MCF 10A (cell line): ENCODE data around the gene OLIG2. TPM values are rescaled to one million over a fixed set of nuclear protein-coding genes. Genes with fewer than 3 reads are reported as not detected.

Experiments
- BruUV-seq: library from RNA; stranded (reverse); fragments of 400-500 nt; replicated peaks from 2 replicates; lab custom pipeline; 2021; lab: Mats Ljungman, UMichigan
- CTCF ChIA-PET: fragments of 300-600 bp; sonication (Branson Sonifier 250); formaldehyde crosslinking; extraction: SDS; loops from one replicate; lab custom pipeline; 2021; ENCODE audit warnings: antibody characterized with exemption, inconsistent platforms; lab: Yijun Ruan, JAX
- POLR2A ChIA-PET: fragments of 300-600, 350-650 bp; sonication (Branson Sonifier 250); formaldehyde crosslinking; extraction: SDS; loops from one replicate; lab custom pipeline; 2020; ENCODE audit warnings: antibody characterized with exemption, inconsistent platforms; lab: Yijun Ruan, JAX
- DNase-seq: peaks from one replicate; pipeline ENCODE4 v3.0.0-alpha.2; 2018; ENCODE audit not compliant: unreplicated experiment
- H3K27ac Mint-ChIP-seq: one replicate; pipeline ENCODE4 v1.8.0; 2022; ENCODE audit warnings: mild to moderate bottlenecking, low read depth, mixed read lengths; ENCODE audit not compliant: unreplicated experiment
- H3K27me3 Mint-ChIP-seq: one replicate; pipeline ENCODE4 v1.8.0; 2022; ENCODE audit warnings: mixed read lengths; ENCODE audit not compliant: insufficient read depth, unreplicated experiment
- H3K36me3 Mint-ChIP-seq: one replicate; pipeline ENCODE4 v1.8.0; 2022; ENCODE audit warnings: mild to moderate bottlenecking, moderate library complexity, mixed read lengths; ENCODE audit not compliant: insufficient read depth, unreplicated experiment
- H3K4me1 Mint-ChIP-seq: one replicate; pipeline ENCODE4 v1.8.0; 2022; ENCODE audit warnings: mixed read lengths; ENCODE audit not compliant: insufficient read depth, unreplicated experiment
- H3K4me3 Mint-ChIP-seq: one replicate; pipeline ENCODE4 v1.8.0; 2022; ENCODE audit warnings: mild to moderate bottlenecking, moderate library complexity, mixed read lengths; ENCODE audit not compliant: unreplicated experiment
- H3K9me3 Mint-ChIP-seq: one replicate; pipeline ENCODE4 v1.8.0; 2022; ENCODE audit warnings: mixed read lengths; ENCODE audit not compliant: unreplicated experiment
- CTCF ChIP-seq: fragments of 200-600 bp; IDR thresholded peaks from one replicate; pipeline ENCODE4 v1.8.0; 2022; ENCODE audit warnings: antibody characterized with exemption, mild to moderate bottlenecking; ENCODE audit not compliant: unreplicated experiment
- intact Hi-C: fragments of 100-400 bp; cut with micrococcal nuclease; formaldehyde crosslinking; loops from 2 replicates; pipeline ENCODE4 v1.14.1; 2022
- total RNA-seq: library from RNA; stranded (reverse); gene quantifications from 2 replicates; pipeline ENCODE4 v1.2.3, GENCODE V29; 2022

Gene OLIG2
- total RNA-seq, 1 experiment from 2014 or later = not detected

- POLR2A ChIA-PET = interaction anchor here (0.5 to 1.7 kb wide), 5 partner anchors 10 to 60 kb away, joined by 3 to 6 read pairs (median 5); no protein-coding TSS in a partner anchor
- no peak overlapping the region for H3K4me3 Mint-ChIP-seq
- DNase-seq = no peak
- intact Hi-C loops = no loop called here
- peaks cover 25% of the 10 kb centered on the region for H3K4me1 Mint-ChIP-seq
- no TSS peak for BruUV-seq
- no peak for TF ChIP-seq CTCF
- peaks cover 47% of the 10 kb centered on the region for H3K27me3 Mint-ChIP-seq
- no peaks in the 10 kb centered on the region for H3K9me3 Mint-ChIP-seq
- no peaks in the 10 kb centered on the region for H3K36me3 Mint-ChIP-seq
- H3K27ac Mint-ChIP-seq = no peak overlapping the region
- CTCF ChIA-PET = interaction anchor here (1.6 to 2.8 kb wide), 2 partner anchors 68 to 119 kb away, joined by 4 to 10 read pairs; no protein-coding TSS in a partner anchor
These were observed 33.2 kb downstream of the OLIG2 start for GRCh38 chr21:33058957-33059356.

- intact Hi-C loops = no loop called here
- H3K4me1 Mint-ChIP-seq = peaks cover 25% of the 10 kb centered on the region
- peak; percentile 81 for DNase-seq
- ChIA-PET POLR2A (interaction anchor here (0.5 to 1.7 kb wide), 6 partner anchors 10 to 61 kb away, joined by 3 to 6 read pairs (median 4); no protein-coding TSS in a partner anchor), CTCF (interaction anchor here (1.6 to 2.8 kb wide), 2 partner anchors 68 to 119 kb away, joined by 4 to 10 read pairs; no protein-coding TSS in a partner anchor)
- no peaks in the 10 kb centered on the region for H3K36me3 Mint-ChIP-seq
- no peak for TF ChIP-seq CTCF
- no peak overlapping the region for H3K4me3 Mint-ChIP-seq
- H3K27me3 Mint-ChIP-seq = peaks cover 51% of the 10 kb centered on the region
- no peak overlapping the region for H3K27ac Mint-ChIP-seq
- no peaks in the 10 kb centered on the region for H3K9me3 Mint-ChIP-seq
- no TSS peak for BruUV-seq
These were observed 33.7 kb downstream of the OLIG2 start for GRCh38 chr21:33059380-33059841.

GRCh38 chr21:33061233-33061632 is 35.5 kb downstream of the OLIG2 start:
- no peak for DNase-seq

More at GRCh38 chr21:33061233-33061632, 35.5 kb downstream of the OLIG2 start:
- ChIA-PET POLR2A (interaction anchor here (0.5 kb wide), 1 partner anchor 227 kb away, joined by 3 read pairs; no protein-coding TSS in a partner anchor), CTCF (interaction anchor here (0.8 kb wide), 1 partner anchor 67 kb away, joined by 4 read pairs; no protein-coding TSS in a partner anchor)
- Mint-ChIP-seq H3K4me1 (peaks cover 25% of the 10 kb centered on the region), H3K27me3 (peaks cover 61% of the 10 kb centered on the region), H3K36me3 (no peaks in the 10 kb centered on the region), H3K27ac (no peak overlapping the region), H3K9me3 (no peaks in the 10 kb centered on the region), H3K4me3 (no peak overlapping the region)
- no TSS peak for BruUV-seq
- intact Hi-C loops = no loop called here
- no peak for TF ChIP-seq CTCF
